Keratinocyte (primary cell): ENCODE measurements around the gene PSD.

Experiments used
- EZH2 ChIP-seq: IDR thresholded peaks from one replicate; pipeline ENCODE4 v1.6.1; 2012; ENCODE audit warnings: inconsistent platforms, mild to moderate bottlenecking, low read length, moderate library complexity
- TF ChIP-seq, protein P1 (sequence below), 3 experiments: IDR thresholded peaks in 1 of 3; conservative IDR thresholded peaks in 1 of 3; optimal IDR thresholded peaks in 1 of 3; 2 replicates in 2 of 3; 3 replicates in 1 of 3; pipeline versions ENCODE3 to v1.5.1; 2011; ENCODE audit warnings: low read length in 3 of 3, mild to moderate bottlenecking in 3 of 3, moderate library complexity in 2 of 3, control low read depth in 1 of 3, inconsistent platforms in 1 of 3; ENCODE audit not compliant: insufficient read depth in 2 of 3; ENCODE audit errors: extremely low read depth in 1 of 3

DNA sequence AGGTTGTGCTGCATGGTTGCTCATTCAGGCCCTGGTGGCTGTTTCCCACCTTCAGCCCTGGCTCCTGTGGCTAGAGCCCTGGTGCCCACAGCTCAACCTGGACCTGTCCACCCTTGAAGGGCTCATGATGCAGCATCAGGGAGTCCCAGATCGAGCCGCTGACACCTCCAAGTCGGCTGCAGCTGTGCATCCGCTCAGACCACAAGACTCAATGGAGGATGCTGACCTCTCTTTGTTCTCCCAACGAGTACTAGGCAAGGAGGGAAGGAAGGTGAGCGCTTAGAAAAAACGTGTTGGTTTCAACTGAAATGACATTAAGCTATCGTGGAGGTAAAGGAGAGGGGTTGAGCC lies 42.2 kb upstream of the PSD start:
- TF ChIP-seq, protein P1, sequence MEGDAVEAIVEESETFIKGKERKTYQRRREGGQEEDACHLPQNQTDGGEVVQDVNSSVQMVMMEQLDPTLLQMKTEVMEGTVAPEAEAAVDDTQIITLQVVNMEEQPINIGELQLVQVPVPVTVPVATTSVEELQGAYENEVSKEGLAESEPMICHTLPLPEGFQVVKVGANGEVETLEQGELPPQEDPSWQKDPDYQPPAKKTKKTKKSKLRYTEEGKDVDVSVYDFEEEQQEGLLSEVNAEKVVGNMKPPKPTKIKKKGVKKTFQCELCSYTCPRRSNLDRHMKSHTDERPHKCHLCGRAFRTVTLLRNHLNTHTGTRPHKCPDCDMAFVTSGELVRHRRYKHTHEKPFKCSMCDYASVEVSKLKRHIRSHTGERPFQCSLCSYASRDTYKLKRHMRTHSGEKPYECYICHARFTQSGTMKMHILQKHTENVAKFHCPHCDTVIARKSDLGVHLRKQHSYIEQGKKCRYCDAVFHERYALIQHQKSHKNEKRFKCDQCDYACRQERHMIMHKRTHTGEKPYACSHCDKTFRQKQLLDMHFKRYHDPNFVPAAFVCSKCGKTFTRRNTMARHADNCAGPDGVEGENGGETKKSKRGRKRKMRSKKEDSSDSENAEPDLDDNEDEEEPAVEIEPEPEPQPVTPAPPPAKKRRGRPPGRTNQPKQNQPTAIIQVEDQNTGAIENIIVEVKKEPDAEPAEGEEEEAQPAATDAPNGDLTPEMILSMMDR (optimal IDR thresholded peaks at IDR 0.05 in 1 of 3, IDR thresholded peaks at IDR 0.05 in 1 of 3, conservative IDR thresholded peaks at IDR 0.05 in 1 of 3; ENCODE audit: extremely low read depth in 1 of 3, insufficient read depth in 2 of 3, low read length in 3 of 3): no peak
- TF ChIP-seq EZH2: no peak
